Umbilical cord (tissue), 2 donors: ENCODE measurements around the gene TNNC1. TPM values are rescaled to one million over a fixed set of nuclear protein-coding genes. Genes with fewer than 3 reads are reported as not detected.

Experiments used
- DNase-seq: peaks from one replicate; pipeline ENCODE4 v3.0.0-alpha.2; 2015; ENCODE audit warnings: low spot score
- total RNA-seq: library from RNA; depleted of rRNA; stranded (reverse); fragments of >200 nt; gene quantifications from one replicate; pipeline ENCODE4 v1.2.3, GENCODE V29; 2014; ENCODE audit warnings: low replicate concordance; ENCODE audit not compliant: insufficient read depth

The TNNC1 gene
- total RNA-seq, 1 donor from 2014 or later, result 2.2 TPM

- DNase-seq, result no peak
These were observed 9.8 kb downstream of the TNNC1 start for GRCh38 chr3:52443791-52444687.

- DNase-seq, result no peak
These were observed 10.6 kb downstream of the TNNC1 start for GRCh38 chr3:52443268-52443610.

- DNase-seq, result no peak
These were observed 11.2 kb downstream of the TNNC1 start for GRCh38 chr3:52442409-52443267.

GRCh38 chr3:52441772-52442332 lies 12.0 kb downstream of the TNNC1 start:
- DNase-seq, result no peak

GRCh38 chr3:52441091-52441771 lies 12.6 kb downstream of the TNNC1 start:
- DNase-seq, result no peak

GRCh38 chr3:52440671-52441070 lies 13.2 kb downstream of the TNNC1 start:
- no peak for DNase-seq

GRCh38 chr3:52440249-52440551 lies 13.6 kb downstream of the TNNC1 start:
- DNase-seq, result no peak

- no peak for DNase-seq
These were observed 14.2 kb downstream of the TNNC1 start for GRCh38 chr3:52439426-52440248.

- DNase-seq, result no peak
These were observed 15.0 kb downstream of the TNNC1 start for GRCh38 chr3:52438579-52439425.

GRCh38 chr3:52438104-52438376 lies 15.8 kb downstream of the TNNC1 start:
- no peak for DNase-seq

GRCh38 chr3:52437326-52438103 lies 16.3 kb downstream of the TNNC1 start:
- no peak for DNase-seq

GRCh38 chr3:52436500-52437149 lies 17.2 kb downstream of the TNNC1 start:
- peak; percentile 55 for DNase-seq

GRCh38 chr3:52435246-52436101 lies 18.4 kb downstream of the TNNC1 start:
- no peak for DNase-seq

GRCh38 chr3:52434491-52435115 lies 19.2 kb downstream of the TNNC1 start:
- no peak for DNase-seq

GRCh38 chr3:52433996-52434479 lies 19.8 kb downstream of the TNNC1 start:
- no peak for DNase-seq

- DNase-seq, result peak; percentile 40
These were observed 20.4 kb downstream of the TNNC1 start for GRCh38 chr3:52433328-52433995.

GRCh38 chr3:52432691-52433141 lies 21.1 kb downstream of the TNNC1 start:
- DNase-seq, result no peak
